Urinary bladder (tissue), 4 donors: ENCODE results near the gene PIWIL4. TPM values are rescaled to one million over a fixed set of nuclear protein-coding genes. Genes with fewer than 3 reads are reported as not detected.

ENCODE experiments used
- DNase-seq: peaks from one replicate; pipeline ENCODE4 v3.0.0-alpha.2; 2015; ENCODE audit errors: extremely low spot score
- H3K27ac ChIP-seq: one replicate; pipeline ENCODE4 v1.5.1; 2013; ENCODE audit warnings: low read depth, mild to moderate bottlenecking, moderate library complexity
- H3K36me3 ChIP-seq: one replicate; pipeline ENCODE4 v1.6.1; 2013; ENCODE audit warnings: mild to moderate bottlenecking, moderate library complexity; ENCODE audit not compliant: insufficient read depth
- H3K4me1 ChIP-seq: one replicate; pipeline ENCODE4 v1.6.1; 2013; ENCODE audit warnings: mild to moderate bottlenecking, moderate library complexity; ENCODE audit not compliant: insufficient read depth
- H3K4me3 ChIP-seq: one replicate; pipeline ENCODE4 v1.5.1; 2013; ENCODE audit warnings: low read depth, low read length
- WGBS: extraction: QIAGEN DNeasy Blood & Tissue Kit; methylation state at CpG from one replicate; pipeline ENCODE4 v1.1.7; 2013; 5-methylcytosine and 5-hydroxymethylcytosine counted together
- polyA plus RNA-seq: library from polyadenylated mRNA; stranded (reverse); fragments of 200-250 nt; gene quantifications from one replicate; pipeline ENCODE4 v1.2.3, GENCODE V29; 2013
- total RNA-seq: library from RNA; depleted of rRNA; stranded (reverse); fragments of >200 nt; gene quantifications from one replicate; pipeline ENCODE4 v1.2.3, GENCODE V29; 2014
- donor health status: healthy with polysubstance abuse.
- donor health status: healthy.

Gene PIWIL4
- total and polyA plus RNA-seq, 2 donors = 3.3 to 6.9 TPM

- 65% methylated on average over 5 of the region's 5 CpGs for WGBS
- H3K27ac ChIP-seq = no peak overlapping the region
- H3K4me3 ChIP-seq = no peak overlapping the region
- no peaks in the 10 kb centered on the region for H3K36me3 ChIP-seq
- DNase-seq = no peak
- H3K4me1 ChIP-seq = peaks cover 1% of the 10 kb centered on the region
These were observed 91.2 kb downstream of the PIWIL4 start for GRCh38 chr11:94658386-94658785.

GRCh38 chr11:94658888-94659287, 91.7 kb downstream of the PIWIL4 start:
- no peak overlapping the region for H3K27ac ChIP-seq
- 70% methylated on average over 3 of the region's 3 CpGs for WGBS

GRCh38 chr11:94661444-94661843, 94.3 kb downstream of the PIWIL4 start:
- Histone ChIP-seq H3K4me1 (peaks cover 1% of the 10 kb centered on the region), H3K27ac (no peak overlapping the region), H3K36me3 (no peaks in the 10 kb centered on the region), H3K4me3 (no peak overlapping the region)
- DNase-seq = no peak
- WGBS = 92% methylated on average over 1 of the region's 1 CpG

More at GRCh38 chr11:94658888-94659287, 91.7 kb downstream of the PIWIL4 start:
- DNase-seq = no peak
- H3K36me3 ChIP-seq = no peaks in the 10 kb centered on the region
- H3K4me1 ChIP-seq = peaks cover 1% of the 10 kb centered on the region
- H3K4me3 ChIP-seq = no peak overlapping the region

DNA sequence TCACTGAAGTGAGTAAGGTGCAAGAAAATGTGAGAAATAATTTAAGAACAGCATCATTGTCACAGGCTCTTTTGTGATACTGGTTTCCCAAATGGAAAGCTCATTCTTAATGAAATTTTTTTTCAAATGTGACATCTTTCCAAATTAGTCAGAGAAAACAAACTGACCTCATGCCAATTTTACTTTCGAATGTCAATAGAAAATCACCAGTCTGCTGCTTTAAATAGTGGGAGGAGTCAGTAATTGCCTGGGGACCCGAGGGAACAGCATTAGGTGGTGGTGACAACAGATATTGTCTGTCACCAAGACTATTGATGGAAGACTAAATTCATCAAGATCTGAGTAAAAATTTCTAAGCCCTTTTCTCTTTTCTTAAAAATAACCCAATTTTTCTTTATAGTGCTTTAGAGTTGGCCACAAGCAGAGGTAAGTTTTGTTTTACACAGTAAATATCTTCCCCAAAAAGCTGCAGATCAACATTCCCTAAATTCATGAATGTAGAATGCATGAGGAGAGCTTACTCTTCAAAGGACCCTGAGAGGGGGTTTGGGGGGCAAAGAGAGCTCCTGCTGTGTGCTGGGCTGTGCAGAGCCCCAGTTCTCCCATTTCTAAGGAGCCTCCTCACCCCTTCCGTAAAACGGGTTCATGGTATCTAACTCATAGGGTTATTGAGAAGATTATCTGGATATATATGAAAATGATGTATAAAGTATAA, 95.1 kb downstream of the PIWIL4 start:
- no peak overlapping the region for H3K27ac ChIP-seq
- peaks cover 1% of the 10 kb centered on the region for H3K4me1 ChIP-seq
- H3K36me3 ChIP-seq = no peaks in the 10 kb centered on the region
- DNase-seq = no peak
- 65% methylated on average over 4 of the region's 4 CpGs for WGBS
- no peak overlapping the region for H3K4me3 ChIP-seq

GRCh38 chr11:94662846-94663390, 95.8 kb downstream of the PIWIL4 start:
- no peak overlapping the region for H3K4me3 ChIP-seq
- no peak overlapping the region for H3K27ac ChIP-seq
- H3K36me3 ChIP-seq = no peaks in the 10 kb centered on the region
- DNase-seq = no peak
- H3K4me1 ChIP-seq = peaks cover 1% of the 10 kb centered on the region
- WGBS = 94% methylated on average over 2 of the region's 2 CpGs

DNA sequence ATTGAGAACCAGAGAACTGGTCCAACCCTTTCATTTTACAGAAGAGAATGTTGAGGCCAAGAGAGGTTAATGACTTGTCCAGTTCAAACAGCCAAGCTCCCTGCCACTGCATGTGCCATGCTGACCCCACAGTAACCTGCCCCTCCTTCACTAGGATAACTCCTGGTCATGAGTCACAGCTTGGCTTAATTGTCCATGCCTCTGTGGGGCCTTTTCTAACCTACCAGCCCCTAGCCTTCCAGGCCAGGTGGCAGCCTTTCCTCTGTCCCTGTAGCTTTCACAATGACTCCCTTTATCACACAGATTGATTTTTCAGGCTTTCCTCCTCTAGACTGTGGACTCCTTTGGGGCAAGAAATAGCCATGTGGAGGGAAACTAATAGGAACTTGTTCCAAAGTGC, 97.2 kb downstream of the PIWIL4 start:
- Histone ChIP-seq H3K27ac (no peak overlapping the region), H3K4me3 (no peak overlapping the region), H3K36me3 (no peaks in the 10 kb centered on the region), H3K4me1 (peaks cover 1% of the 10 kb centered on the region)
- no peak for DNase-seq

- Histone ChIP-seq H3K36me3 (no peaks in the 10 kb centered on the region), H3K4me1 (no peaks in the 10 kb centered on the region), H3K27ac (no peak overlapping the region), H3K4me3 (no peak overlapping the region)
- no peak for DNase-seq
- WGBS = 74% methylated on average over 4 of the region's 4 CpGs
These were observed 98.0 kb downstream of the PIWIL4 start for GRCh38 chr11:94665116-94665659.

DNA sequence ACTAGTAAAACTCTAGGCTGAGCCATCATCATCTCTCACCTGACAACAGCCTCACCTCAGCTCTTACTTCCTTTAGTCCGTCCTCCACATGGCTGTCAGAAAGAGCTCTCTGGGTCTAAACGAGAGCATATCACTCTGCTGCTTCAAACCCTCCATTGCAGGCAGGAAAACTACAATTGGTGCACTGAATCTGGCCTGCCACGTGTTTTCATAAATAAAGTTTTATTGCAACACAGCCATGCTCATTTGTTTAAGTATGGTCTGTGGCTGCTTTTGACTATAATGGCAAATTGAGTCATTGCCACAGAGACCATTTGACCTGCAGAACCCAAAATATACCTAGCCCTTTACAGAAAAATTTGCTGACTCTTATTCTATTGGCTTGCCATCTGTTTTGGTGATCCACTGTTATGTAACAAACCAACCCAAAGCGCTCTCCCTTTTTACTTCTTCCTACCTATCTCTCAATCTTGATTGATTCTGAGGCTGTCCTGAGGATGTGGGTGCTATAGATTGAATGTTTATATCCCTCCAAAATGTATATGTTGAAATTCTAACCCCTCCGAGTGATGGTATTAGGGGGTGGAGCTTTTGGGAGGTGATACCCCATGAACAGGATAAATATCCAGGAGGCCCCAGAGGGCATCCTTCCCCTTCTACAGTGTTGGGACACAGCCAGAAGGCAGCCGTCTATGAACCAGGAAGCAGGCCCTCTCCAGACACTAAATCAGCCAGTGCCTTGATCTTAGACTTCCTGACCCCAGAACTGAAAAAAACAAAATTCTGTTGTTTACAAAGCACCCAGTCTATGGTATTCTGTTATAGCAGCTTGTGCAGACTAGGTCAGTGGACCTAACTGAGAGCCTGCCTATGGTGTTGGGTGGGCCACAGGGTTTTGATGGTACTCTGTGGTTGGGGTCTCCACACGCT, 99.9 kb downstream of the PIWIL4 start:
- Histone ChIP-seq H3K4me1 (no peaks in the 10 kb centered on the region), H3K4me3 (no peak overlapping the region), H3K27ac (no peak overlapping the region), H3K36me3 (no peaks in the 10 kb centered on the region)
- DNase-seq = no peak
- 87% methylated on average over 7 of the region's 7 CpGs for WGBS

- 88% methylated on average over 2 of the region's 2 CpGs for WGBS
- Histone ChIP-seq H3K36me3 (no peaks in the 10 kb centered on the region), H3K4me1 (no peaks in the 10 kb centered on the region), H3K27ac (no peak overlapping the region), H3K4me3 (no peak overlapping the region)
- DNase-seq = no peak
These were observed 101.1 kb downstream of the PIWIL4 start for GRCh38 chr11:94668212-94668793.

DNA sequence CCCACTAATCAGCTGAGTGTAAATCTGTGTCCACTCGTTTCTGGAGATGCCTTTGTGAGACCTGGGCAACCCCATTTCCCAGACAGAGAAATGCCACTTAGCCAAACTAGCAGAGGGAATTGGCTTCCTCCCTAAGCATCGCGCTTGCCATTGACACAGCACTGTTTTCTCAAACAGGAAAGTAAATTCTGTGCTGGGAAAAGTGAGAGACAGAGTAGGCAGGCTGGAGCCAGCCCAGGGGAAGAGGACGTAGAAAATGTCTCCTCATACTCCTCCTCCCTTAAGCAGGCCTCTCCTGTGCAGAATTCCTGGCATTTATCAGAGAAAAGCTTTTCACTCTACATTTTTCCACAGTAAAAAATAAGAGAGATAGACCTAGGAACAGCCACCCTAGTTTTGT, 101.9 kb downstream of the PIWIL4 start:
- no peak for DNase-seq
- no peaks in the 10 kb centered on the region for H3K4me1 ChIP-seq
- 74% methylated on average over 4 of the region's 4 CpGs for WGBS
- no peak overlapping the region for H3K4me3 ChIP-seq
- no peaks in the 10 kb centered on the region for H3K36me3 ChIP-seq
- H3K27ac ChIP-seq = no peak overlapping the region

Other genes starting within 250 kb of the PIWIL4 start
- gene GPR83, start 165.9 kb upstream of the PIWIL4 start, total RNA-seq = 0.16 TPM
- gene GPR83, start 165.9 kb upstream of the PIWIL4 start, polyA plus RNA-seq = 0.08 TPM
- gene MRE11, start 73.5 kb upstream of the PIWIL4 start, total RNA-seq = 46.0 TPM
- gene MRE11, start 73.5 kb upstream of the PIWIL4 start, polyA plus RNA-seq = 9.8 TPM
- gene ANKRD49, start 73.4 kb upstream of the PIWIL4 start, total RNA-seq = 34.5 TPM
- gene ANKRD49, start 73.4 kb upstream of the PIWIL4 start, polyA plus RNA-seq = 18.1 TPM
- gene C11orf97, start 54.9 kb upstream of the PIWIL4 start, total RNA-seq = not detected
- gene C11orf97, start 54.9 kb upstream of the PIWIL4 start, polyA plus RNA-seq = not detected
- 7.7 TPM for gene FUT4, start 23.4 kb upstream of the PIWIL4 start, total RNA-seq
- 4.5 TPM for gene FUT4, start 23.4 kb upstream of the PIWIL4 start, polyA plus RNA-seq
- 79.3 TPM for gene AMOTL1, start 201.0 kb downstream of the PIWIL4 start, total RNA-seq
- 48.2 TPM for gene AMOTL1, start 201.0 kb downstream of the PIWIL4 start, polyA plus RNA-seq